HEK293 (cell line): ENCODE results near the gene LACRT.

Experiments used
- ZBTB8A ChIP-seq: fragments of 450-650 bp; formaldehyde crosslinking; IDR thresholded peaks from 2 replicates; pipeline ENCODE4 v1.5.1; 2016; ENCODE audit warnings: missing biosample characterization, missing genetic modification characterization
- ZNF747 ChIP-seq: fragments of 450-650 bp; formaldehyde crosslinking; IDR thresholded peaks from 2 replicates; pipeline ENCODE4 v1.5.1; 2016; ENCODE audit warnings: missing biosample characterization, missing genetic modification characterization
- TF ChIP-seq, protein P1 (sequence below): fragments of 450-650 bp; formaldehyde crosslinking; IDR thresholded peaks from 2 replicates; pipeline ENCODE4 v1.5.1; 2016; ENCODE audit warnings: missing biosample characterization, missing genetic modification characterization
- TF ChIP-seq, protein P2 (sequence below): fragments of 450-650 bp; formaldehyde crosslinking; IDR thresholded peaks from 2 replicates; pipeline ENCODE4 v1.5.1; 2017; ENCODE audit warnings: missing biosample characterization, missing genetic modification characterization
- TF ChIP-seq, protein P3 (sequence below): fragments of 450-650 bp; formaldehyde crosslinking; IDR thresholded peaks from 2 replicates; pipeline ENCODE4 v1.5.1; 2016; ENCODE audit warnings: missing biosample characterization, missing genetic modification characterization
- TF ChIP-seq, protein P4 (sequence below): fragments of 450-650 bp; formaldehyde crosslinking; IDR thresholded peaks from 2 replicates; pipeline ENCODE4 v1.5.1; 2017; ENCODE audit warnings: missing biosample characterization, mild to moderate bottlenecking, missing genetic modification characterization, moderate library complexity

DNA sequence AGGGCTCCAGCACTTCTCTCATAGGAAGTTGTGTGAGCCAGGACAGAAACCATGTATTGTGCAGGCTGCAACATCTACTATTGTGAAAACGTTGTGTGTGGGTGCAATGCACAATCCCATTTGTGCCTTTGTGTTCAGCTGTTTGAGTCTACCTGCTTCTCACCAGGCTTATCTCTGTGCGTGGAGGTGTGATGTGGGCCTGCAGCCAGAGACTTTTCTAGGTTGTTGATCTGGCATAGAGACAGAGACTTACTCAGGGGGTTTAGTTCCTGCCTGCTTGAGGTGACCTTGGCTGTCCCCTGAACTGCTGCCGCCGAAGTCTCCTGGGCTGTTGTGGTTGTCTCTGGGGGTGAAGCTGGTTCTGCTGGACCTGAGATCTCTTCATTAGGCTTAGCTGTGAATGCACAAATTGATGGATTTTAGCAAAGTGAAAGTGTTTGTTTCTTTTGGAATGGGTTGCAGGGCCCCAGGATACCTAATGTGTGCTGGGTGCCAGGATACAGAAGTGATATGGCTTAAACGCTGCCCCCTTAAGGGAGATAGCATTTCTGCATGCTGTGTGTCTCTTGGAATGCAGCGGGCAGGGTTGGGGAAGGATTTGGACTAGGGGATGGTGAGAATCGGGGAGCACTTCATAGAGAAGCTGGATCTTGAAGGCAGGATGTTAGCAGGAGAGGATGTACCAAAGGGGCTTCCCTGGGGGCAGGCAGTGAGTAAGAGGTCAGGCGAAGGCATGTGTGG lies 2.5 kb downstream of the LACRT start:
- TF ChIP-seq, protein P1, sequence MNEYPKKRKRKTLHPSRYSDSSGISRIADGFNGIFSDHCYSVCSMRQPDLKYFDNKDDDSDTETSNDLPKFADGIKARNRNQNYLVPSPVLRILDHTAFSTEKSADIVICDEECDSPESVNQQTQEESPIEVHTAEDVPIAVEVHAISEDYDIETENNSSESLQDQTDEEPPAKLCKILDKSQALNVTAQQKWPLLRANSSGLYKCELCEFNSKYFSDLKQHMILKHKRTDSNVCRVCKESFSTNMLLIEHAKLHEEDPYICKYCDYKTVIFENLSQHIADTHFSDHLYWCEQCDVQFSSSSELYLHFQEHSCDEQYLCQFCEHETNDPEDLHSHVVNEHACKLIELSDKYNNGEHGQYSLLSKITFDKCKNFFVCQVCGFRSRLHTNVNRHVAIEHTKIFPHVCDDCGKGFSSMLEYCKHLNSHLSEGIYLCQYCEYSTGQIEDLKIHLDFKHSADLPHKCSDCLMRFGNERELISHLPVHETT (tag by site-specific recombination): no peak
- no peak for TF ChIP-seq ZBTB8A (tag by site-specific recombination)
- no peak for TF ChIP-seq ZNF747 (tag by site-specific recombination)
- TF ChIP-seq, protein P2, sequence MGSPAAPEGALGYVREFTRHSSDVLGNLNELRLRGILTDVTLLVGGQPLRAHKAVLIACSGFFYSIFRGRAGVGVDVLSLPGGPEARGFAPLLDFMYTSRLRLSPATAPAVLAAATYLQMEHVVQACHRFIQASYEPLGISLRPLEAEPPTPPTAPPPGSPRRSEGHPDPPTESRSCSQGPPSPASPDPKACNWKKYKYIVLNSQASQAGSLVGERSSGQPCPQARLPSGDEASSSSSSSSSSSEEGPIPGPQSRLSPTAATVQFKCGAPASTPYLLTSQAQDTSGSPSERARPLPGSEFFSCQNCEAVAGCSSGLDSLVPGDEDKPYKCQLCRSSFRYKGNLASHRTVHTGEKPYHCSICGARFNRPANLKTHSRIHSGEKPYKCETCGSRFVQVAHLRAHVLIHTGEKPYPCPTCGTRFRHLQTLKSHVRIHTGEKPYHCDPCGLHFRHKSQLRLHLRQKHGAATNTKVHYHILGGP (tag by site-specific recombination): no peak
- TF ChIP-seq, protein P3, sequence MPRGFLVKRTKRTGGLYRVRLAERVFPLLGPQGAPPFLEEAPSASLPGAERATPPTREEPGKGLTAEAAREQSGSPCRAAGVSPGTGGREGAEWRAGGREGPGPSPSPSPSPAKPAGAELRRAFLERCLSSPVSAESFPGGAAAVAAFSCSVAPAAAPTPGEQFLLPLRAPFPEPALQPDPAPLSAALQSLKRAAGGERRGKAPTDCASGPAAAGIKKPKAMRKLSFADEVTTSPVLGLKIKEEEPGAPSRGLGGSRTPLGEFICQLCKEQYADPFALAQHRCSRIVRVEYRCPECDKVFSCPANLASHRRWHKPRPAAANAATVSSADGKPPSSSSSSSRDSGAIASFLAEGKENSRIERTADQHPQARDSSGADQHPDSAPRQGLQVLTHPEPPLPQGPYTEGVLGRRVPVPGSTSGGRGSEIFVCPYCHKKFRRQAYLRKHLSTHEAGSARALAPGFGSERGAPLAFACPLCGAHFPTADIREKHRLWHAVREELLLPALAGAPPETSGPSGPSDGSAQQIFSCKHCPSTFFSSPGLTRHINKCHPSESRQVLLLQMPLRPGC (tag by site-specific recombination): no peak
- TF ChIP-seq, protein P4, sequence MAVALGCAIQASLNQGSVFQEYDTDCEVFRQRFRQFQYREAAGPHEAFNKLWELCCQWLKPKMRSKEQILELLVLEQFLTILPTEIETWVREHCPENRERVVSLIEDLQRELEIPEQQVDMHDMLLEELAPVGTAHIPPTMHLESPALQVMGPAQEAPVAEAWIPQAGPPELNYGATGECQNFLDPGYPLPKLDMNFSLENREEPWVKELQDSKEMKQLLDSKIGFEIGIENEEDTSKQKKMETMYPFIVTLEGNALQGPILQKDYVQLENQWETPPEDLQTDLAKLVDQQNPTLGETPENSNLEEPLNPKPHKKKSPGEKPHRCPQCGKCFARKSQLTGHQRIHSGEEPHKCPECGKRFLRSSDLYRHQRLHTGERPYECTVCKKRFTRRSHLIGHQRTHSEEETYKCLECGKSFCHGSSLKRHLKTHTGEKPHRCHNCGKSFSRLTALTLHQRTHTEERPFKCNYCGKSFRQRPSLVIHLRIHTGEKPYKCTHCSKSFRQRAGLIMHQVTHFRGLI: no peak
